ENCODE results near the gene VANGL2.

VANGL2 gene

GRCh38 chr1:160410406-160411005, 10.1 kb downstream of the VANGL2 start:
- H3K27ac ChIP-seq, result no peak overlapping the region
- TF ChIP-seq, protein P1, sequence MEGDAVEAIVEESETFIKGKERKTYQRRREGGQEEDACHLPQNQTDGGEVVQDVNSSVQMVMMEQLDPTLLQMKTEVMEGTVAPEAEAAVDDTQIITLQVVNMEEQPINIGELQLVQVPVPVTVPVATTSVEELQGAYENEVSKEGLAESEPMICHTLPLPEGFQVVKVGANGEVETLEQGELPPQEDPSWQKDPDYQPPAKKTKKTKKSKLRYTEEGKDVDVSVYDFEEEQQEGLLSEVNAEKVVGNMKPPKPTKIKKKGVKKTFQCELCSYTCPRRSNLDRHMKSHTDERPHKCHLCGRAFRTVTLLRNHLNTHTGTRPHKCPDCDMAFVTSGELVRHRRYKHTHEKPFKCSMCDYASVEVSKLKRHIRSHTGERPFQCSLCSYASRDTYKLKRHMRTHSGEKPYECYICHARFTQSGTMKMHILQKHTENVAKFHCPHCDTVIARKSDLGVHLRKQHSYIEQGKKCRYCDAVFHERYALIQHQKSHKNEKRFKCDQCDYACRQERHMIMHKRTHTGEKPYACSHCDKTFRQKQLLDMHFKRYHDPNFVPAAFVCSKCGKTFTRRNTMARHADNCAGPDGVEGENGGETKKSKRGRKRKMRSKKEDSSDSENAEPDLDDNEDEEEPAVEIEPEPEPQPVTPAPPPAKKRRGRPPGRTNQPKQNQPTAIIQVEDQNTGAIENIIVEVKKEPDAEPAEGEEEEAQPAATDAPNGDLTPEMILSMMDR (conservative IDR thresholded peaks at IDR 0.05), result no peak

DNA sequence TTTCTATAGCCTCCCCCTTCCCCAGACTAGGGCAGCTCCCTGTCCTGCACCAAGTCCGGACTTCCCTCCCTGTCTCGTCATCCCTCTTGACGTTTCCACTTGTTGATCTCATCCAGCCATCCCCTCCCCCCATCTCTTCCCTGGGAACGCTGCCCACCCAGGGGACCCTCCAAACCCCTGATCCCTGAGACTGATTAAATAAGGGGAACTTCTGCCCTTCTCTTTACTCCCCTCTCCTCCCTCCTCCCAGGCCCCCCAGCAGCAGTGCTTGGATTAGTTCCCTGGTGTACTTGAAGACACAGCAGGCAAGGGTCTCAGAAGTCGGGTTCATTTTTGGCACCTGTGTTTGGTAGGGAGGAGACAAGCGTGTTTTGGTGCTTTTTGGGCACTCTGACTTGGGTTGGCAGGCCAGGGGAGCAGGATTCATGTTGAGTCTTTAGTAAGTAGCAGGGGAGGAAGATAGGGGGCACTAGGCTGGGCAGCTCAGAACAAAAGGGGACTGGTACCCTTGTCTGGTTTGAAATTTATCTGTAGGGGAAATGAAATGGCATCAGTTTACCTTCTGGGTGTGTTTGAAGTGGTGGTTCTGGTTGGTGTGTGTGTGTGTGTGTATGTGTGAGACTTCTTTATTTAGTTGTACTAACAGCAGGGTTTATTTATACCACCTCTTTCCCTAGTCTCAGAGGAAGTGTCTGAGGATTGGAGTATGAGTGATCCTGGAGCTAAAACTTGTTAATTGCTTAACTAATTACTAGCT, 11.1 kb downstream of the VANGL2 start:
- TF ChIP-seq, protein P1 (conservative IDR thresholded peaks at IDR 0.05), result no peak
- H3K27ac ChIP-seq, result no peak overlapping the region

GRCh38 chr1:160412028-160412362, 11.6 kb downstream of the VANGL2 start:
- TF ChIP-seq, protein P1 (conservative IDR thresholded peaks at IDR 0.05), result no peak
- no peak overlapping the region for H3K27ac ChIP-seq

DNA sequence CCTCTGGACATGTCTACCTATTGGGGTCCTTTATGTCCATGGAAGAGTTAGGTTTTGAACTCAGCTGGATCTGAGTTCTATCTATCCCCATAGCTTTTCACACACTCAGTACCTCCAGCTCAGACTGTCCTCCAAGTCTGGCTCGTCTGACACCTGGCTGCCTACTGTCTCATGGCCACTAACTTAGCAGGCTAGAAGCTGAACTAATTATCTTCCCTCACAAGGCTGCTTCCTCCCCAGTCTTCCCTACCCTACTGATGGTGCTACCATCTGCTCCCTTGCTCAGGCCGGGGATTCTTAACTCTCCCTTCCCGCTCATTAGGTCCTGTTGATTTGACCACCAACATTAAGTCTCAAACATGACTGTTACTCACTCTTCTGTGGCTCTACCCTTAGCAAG, 13.4 kb downstream of the VANGL2 start:
- no peak overlapping the region for H3K27ac ChIP-seq
- TF ChIP-seq, protein P1 (conservative IDR thresholded peaks at IDR 0.05), result no peak

GRCh38 chr1:160414881-160415280, 14.5 kb downstream of the VANGL2 start:
- TF ChIP-seq, protein P1 (conservative IDR thresholded peaks at IDR 0.05), result no peak
- no peak overlapping the region for H3K27ac ChIP-seq

GRCh38 chr1:160415696-160416290, 15.4 kb downstream of the VANGL2 start:
- no peak overlapping the region for H3K27ac ChIP-seq
- TF ChIP-seq, protein P1 (conservative IDR thresholded peaks at IDR 0.05), result no peak

GRCh38 chr1:160416369-160416768, 16.0 kb downstream of the VANGL2 start:
- TF ChIP-seq, protein P1 (conservative IDR thresholded peaks at IDR 0.05), result peak; percentile 64

More at GRCh38 chr1:160416369-160416768, 16.0 kb downstream of the VANGL2 start:
- H3K27ac ChIP-seq, result no peak overlapping the region
